Esophagus squamous epithelium (tissue), 4 donors: ENCODE measurements around the gene OR6P1.

Source experiments
- CTCF ChIP-seq, 6 experiments: fragments of 450-650 bp in 4 of 6; fragments of 200-600 bp in 2 of 6; sonication (generic) in 2 of 6; IDR thresholded peaks; one replicate each; pipeline ENCODE4 v1.5.1; 2016 to 2019; ENCODE audit warnings: antibody characterized with exemption in 6 of 6, mild to moderate bottlenecking in 4 of 6, moderate library complexity in 4 of 6
- POLR2A ChIP-seq, 4 donors: fragments of 450-650 bp; IDR thresholded peaks; one replicate each; pipeline ENCODE4 v1.6.1; 2017; ENCODE audit warnings: antibody characterized with exemption in 4 of 4, mild to moderate bottlenecking in 4 of 4, moderate library complexity in 3 of 4

- no peak for TF ChIP-seq POLR2A (IDR thresholded peaks at IDR 0.05)
- no peak for TF ChIP-seq CTCF (IDR thresholded peaks at IDR 0.05)
Measured at GRCh38 chr1:158604968-158605367, 34.6 kb upstream of the OR6P1 start, which contains the start of gene OR10Z1.
